GM12878 (cell line): Measurements from ENCODE around the gene DMXL2.

ENCODE experiments used
- ZNF274 ChIP-seq: IDR thresholded peaks from one replicate; pipeline ENCODE4 v1.8.0; 2011; ENCODE audit not compliant: insufficient read length, insufficient read depth
- TF ChIP-seq, protein P1 (sequence below): IDR thresholded peaks from 2 replicates; pipeline ENCODE4 v1.6.1; 2011; ENCODE audit warnings: low read depth, low read length, improper control_type of control experiment, borderline replicate concordance

DNA sequence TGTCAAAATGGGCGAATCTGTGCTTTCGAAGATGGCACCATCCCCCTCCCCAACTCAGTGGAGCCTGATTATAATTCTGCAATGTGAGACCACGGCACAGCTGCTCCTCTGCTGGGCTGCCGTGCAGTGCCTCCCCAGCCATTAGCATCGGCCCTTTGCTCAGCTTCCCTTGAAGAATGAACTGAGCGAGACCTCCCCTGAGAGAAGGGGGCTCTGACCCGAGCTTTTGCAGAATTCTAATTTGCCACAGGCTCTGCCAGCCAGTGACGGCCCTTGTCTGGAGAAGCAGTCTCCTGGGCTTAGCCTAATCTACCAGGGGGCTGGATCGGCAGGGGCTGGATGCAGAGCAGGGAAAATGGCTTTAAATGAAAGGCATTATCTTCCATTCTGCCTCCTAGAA, 223.9 kb downstream of the DMXL2 start:
- TF ChIP-seq, protein P1, sequence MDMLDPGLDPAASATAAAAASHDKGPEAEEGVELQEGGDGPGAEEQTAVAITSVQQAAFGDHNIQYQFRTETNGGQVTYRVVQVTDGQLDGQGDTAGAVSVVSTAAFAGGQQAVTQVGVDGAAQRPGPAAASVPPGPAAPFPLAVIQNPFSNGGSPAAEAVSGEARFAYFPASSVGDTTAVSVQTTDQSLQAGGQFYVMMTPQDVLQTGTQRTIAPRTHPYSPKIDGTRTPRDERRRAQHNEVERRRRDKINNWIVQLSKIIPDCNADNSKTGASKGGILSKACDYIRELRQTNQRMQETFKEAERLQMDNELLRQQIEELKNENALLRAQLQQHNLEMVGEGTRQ = no peak
- no peak for TF ChIP-seq ZNF274
